GM13976 (cell line): ENCODE results near the gene ARHGDIA.

Experiments used
- DNase-seq: peaks from one replicate; pipeline ENCODE4 v3.0.0; 2012; ENCODE audit warnings: low spot score
- in situ Hi-C: fragments of 300-500 bp; cut with MboI; formaldehyde crosslinking; loops from one replicate; pipeline ENCODE4 v1.12.0; 2022; ENCODE audit warnings: low sequenced_read_pairs, mixed read lengths, inconsistent platforms; ENCODE audit not compliant: unreplicated experiment
- TF ChIP-seq, protein P1 (sequence below): IDR thresholded peaks from 2 replicates; pipeline ENCODE4 v1.5.1; 2012; ENCODE audit warnings: borderline replicate concordance, mild to moderate bottlenecking; ENCODE audit not compliant: insufficient read depth; ENCODE audit errors: extremely low read depth, missing control alignments, control extremely low read depth

The ARHGDIA gene

GRCh38 chr17:81914103-81914850 is 43.1 kb upstream of the ARHGDIA start:
- TF ChIP-seq, protein P1, sequence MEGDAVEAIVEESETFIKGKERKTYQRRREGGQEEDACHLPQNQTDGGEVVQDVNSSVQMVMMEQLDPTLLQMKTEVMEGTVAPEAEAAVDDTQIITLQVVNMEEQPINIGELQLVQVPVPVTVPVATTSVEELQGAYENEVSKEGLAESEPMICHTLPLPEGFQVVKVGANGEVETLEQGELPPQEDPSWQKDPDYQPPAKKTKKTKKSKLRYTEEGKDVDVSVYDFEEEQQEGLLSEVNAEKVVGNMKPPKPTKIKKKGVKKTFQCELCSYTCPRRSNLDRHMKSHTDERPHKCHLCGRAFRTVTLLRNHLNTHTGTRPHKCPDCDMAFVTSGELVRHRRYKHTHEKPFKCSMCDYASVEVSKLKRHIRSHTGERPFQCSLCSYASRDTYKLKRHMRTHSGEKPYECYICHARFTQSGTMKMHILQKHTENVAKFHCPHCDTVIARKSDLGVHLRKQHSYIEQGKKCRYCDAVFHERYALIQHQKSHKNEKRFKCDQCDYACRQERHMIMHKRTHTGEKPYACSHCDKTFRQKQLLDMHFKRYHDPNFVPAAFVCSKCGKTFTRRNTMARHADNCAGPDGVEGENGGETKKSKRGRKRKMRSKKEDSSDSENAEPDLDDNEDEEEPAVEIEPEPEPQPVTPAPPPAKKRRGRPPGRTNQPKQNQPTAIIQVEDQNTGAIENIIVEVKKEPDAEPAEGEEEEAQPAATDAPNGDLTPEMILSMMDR, result no peak
- no peak for DNase-seq
- in situ Hi-C loops, result no loop called here

DNA sequence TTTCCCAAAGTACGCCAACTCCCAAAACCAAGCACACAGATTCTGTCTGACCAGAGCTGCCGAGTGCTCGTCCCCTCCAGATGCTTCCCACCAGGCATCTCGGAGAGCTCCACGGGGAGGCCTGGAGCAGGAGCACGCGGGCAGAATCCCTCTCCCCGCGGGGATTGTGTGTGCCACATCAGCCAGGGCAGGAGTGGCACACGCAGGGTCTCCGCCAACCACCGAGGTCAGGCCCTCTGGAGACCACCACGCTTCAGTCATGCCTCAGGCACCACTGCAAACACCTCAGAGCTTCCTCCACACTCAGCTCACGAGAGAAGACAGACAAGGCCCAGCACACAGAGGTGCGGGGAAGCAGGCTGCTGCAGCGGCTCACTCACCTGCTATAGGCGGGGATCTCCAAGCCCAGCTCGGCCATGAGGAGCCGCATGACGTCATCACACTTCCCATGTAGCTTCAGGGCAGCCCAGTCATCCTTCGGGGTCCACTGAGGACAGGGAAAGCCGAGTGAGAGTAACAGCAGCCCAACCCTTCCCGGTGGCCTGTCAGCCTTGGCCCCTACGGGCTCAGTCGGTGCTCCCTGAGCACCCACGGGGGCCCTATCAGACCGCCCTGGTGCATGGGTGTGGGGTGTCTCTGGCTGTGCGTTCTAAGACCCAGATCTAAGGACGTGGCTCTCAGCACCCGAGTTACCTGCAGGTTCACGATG is 42.4 kb upstream of the ARHGDIA start:
- no peak for DNase-seq
- in situ Hi-C loops, result no loop called here

GRCh38 chr17:81912441-81913309 is 41.5 kb upstream of the ARHGDIA start:
- in situ Hi-C loops, result no loop called here
- no peak for DNase-seq
- TF ChIP-seq, protein P1, result no peak

More for the DNA sequence above, 42.4 kb upstream of the ARHGDIA start:
- TF ChIP-seq, protein P1, result no peak

DNA sequence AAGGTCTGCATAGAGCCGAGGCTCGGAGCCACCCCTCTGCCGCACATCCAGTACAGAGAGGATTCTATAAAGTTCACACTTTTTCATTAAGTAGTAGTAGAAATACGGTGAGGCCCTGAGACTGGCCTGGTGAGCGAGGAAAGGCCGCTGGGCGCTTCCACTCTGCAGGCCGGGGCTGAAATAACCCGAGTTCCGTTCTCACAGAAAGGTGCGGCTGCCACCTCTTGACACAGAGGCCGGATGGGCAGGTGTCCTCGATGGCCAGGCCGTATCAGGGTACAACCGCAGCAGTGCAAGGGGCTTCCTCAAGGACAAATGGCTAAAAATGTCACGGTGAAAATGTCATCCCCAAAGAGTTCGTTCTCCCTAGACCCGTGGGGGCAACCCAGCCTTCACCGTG is 40.8 kb upstream of the ARHGDIA start:
- in situ Hi-C loops, result no loop called here
- DNase-seq, result no peak
- TF ChIP-seq, protein P1, result no peak

DNA sequence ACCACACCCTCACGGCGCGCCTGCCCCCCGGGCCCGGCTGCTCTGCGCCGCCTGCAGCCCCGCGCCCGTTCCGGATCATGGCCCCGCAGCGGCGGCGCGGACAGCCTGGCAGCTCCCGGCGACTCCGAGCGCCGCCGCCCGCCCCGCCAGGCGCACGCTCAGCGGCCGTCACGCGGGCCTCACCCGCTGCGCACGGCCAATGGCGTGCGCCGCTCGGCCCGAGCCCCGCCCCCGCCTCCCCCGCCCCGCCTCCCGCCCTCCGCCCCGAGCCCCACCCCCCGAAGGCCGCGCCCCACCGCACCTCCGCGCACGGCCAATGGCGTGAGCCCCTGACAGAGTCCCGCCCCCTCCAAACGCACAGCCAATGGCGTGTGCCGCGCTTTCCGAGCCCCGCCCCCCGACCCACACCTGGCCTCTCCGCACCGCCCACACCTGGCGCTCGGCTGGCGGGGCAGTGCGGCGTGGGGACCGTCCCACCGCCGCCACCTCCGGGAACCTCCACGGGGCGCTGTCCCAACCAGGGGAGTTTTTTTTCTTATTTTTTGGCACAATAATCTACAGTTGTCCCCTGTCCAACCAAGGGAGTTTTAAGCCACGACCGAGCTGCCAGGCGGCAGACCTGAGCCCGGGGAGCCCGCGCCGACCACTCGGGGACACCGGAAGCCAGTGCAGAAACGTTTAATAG is 40.3 kb upstream of the ARHGDIA start, which contains the start of gene PCYT2:
PCYT2 (minus strand) TSS at position 123 of the 685 bp plus-strand sequence; CDS start at position 79, 44 bp downstream.
- TF ChIP-seq, protein P1, result no peak
- in situ Hi-C loops, result no loop called here

More for the DNA sequence above, 40.3 kb upstream of the ARHGDIA start, which contains the start of gene PCYT2:
- peak; percentile 100 for DNase-seq
